H1 (cell line): ENCODE data around the gene UBTD2. TPM values are rescaled to one million over a fixed set of nuclear protein-coding genes. Genes with fewer than 3 reads are reported as not detected.

Experiments used
- KDM4A ChIP-seq: IDR thresholded peaks from one replicate; pipeline ENCODE4 v1.7.1; 2012; ENCODE audit warnings: low read depth, mild to moderate bottlenecking, moderate library complexity, low read length, inconsistent platforms; ENCODE audit not compliant: severe bottlenecking
- POLR2AphosphoS5 ChIP-seq: IDR thresholded peaks from 2 replicates; pipeline ENCODE4 v1.6.1; 2011; ENCODE audit warnings: low read depth, low read length
- polyA plus RNA-seq, 7 experiments: library from polyadenylated mRNA; depleted of rRNA in 3 of 7; stranded (reverse) in 5 of 7; unstranded in 2 of 7; fragments of >200 nt in 5 of 7; fragments of 200-250 nt in 2 of 7; gene quantifications; 1 replicate in 5 of 7; 2 replicates in 1 of 7; 4 replicates in 1 of 7; pipeline versions ENCODE4 v1.2.1 to v1.2.3, GENCODE V29; 2011 to 2013; ENCODE audit warnings: missing spikeins in 2 of 7, mixed read lengths in 2 of 7
- total RNA-seq: library from RNA; stranded (reverse); fragmentation: NEBNext Ultra II Directional; extraction: Animal tissue kit (Norgen Biotek cat#: 25700); gene quantifications from 2 replicates; pipeline ENCODE4 v1.2.1, GENCODE V29; 2021

UBTD2 gene
- total and polyA plus RNA-seq, 2 of the 8 experiments (the other 6 are each of a cell fraction or from before 2014, with no cell fraction given): 14.5 to 39.2 TPM

- TF ChIP-seq KDM4A (no peak), POLR2AphosphoS5 (no peak)
These were observed 109.9 kb downstream of the UBTD2 start (continued) for GRCh38 chr5:172173564-172174153.
